Panc1 (cell line): ENCODE data around the gene CLEC2D. TPM values are rescaled to one million over a fixed set of nuclear protein-coding genes. Genes with fewer than 3 reads are reported as not detected.
A peak's percentile ranks its signal among the peaks of the same experiment; 100 is the strongest.

ENCODE experiments used
- ATAC-seq: fragments of 200-7000 bp; cut with Tn5 transposase; 2 replicates; pipeline ENCODE4 v1.9.1; 2020; ENCODE audit warnings: mild to moderate bottlenecking, moderate library complexity
- BruUV-seq: library from RNA; stranded (reverse); fragments of 400-500 nt; replicated peaks from 2 replicates; lab custom pipeline; 2021; lab: Mats Ljungman, UMichigan
- CTCF ChIA-PET: fragments of 300-600 bp; sonication (Branson Sonifier 250); formaldehyde crosslinking; loops from one replicate; lab custom pipeline; 2022; ENCODE audit warnings: antibody characterized with exemption; lab: Charles Lee
- POLR2A ChIA-PET: fragments of 300-600 bp; sonication (Branson Sonifier 250); formaldehyde crosslinking; loops from one replicate; lab custom pipeline; 2022; ENCODE audit warnings: antibody characterized with exemption; lab: Charles Lee
- DNase-seq: peaks from one replicate; pipeline ENCODE4 v3.0.0-alpha.2; 2010; ENCODE audit warnings: low read depth, low spot score
- H3K27ac ChIP-seq: 2 replicates; pipeline ENCODE4 v1.5.1; 2011; ENCODE audit warnings: mild to moderate bottlenecking, low read length, inconsistent platforms
- H3K27me3 ChIP-seq: fragments of 200-500 bp; sonication (Bioruptor generic); 2 replicates; pipeline ENCODE4 v1.6.0; 2014; ENCODE audit warnings: low read length, inconsistent platforms; ENCODE audit not compliant: control insufficient read depth, insufficient read depth
- H3K36me3 ChIP-seq: fragments of 200-500 bp; sonication (Bioruptor generic); 2 replicates; pipeline ENCODE4 v1.5.1; 2014; ENCODE audit warnings: inconsistent platforms, mild to moderate bottlenecking, low read length, moderate library complexity; ENCODE audit not compliant: control insufficient read depth, insufficient read depth
- H3K4me1 ChIP-seq: 2 replicates; pipeline ENCODE4 v1.5.1; 2011; ENCODE audit warnings: inconsistent platforms, mild to moderate bottlenecking, low read length, moderate library complexity; ENCODE audit not compliant: control insufficient read depth, insufficient read depth
- H3K4me3 ChIP-seq, 2 experiments: 2 replicates each; pipeline ENCODE4 v1.5.1; 2011 to 2012; ENCODE audit warnings: low read depth in 2 of 2, low read length in 2 of 2, mild to moderate bottlenecking in 2 of 2, inconsistent platforms in 1 of 2, moderate library complexity in 1 of 2
- H3K9me3 ChIP-seq: fragments of 200-500 bp; sonication (Bioruptor generic); 2 replicates; pipeline ENCODE4 v1.5.1; 2014; ENCODE audit warnings: low read depth, mild to moderate bottlenecking, inconsistent platforms, low read length, moderate library complexity; ENCODE audit not compliant: control insufficient read depth, insufficient read depth
- POLR2AphosphoS5 ChIP-seq: IDR thresholded peaks from 2 replicates; pipeline ENCODE4 v1.6.1; 2012; ENCODE audit warnings: mild to moderate bottlenecking, low read depth, low read length, moderate library complexity
- SIN3A ChIP-seq: IDR thresholded peaks from 2 replicates; pipeline ENCODE4 v1.6.1; 2012; ENCODE audit warnings: low read depth, mild to moderate bottlenecking, low read length, moderate library complexity, borderline replicate concordance; ENCODE audit not compliant: insufficient read depth
- TCF7L2 ChIP-seq: IDR thresholded peaks from 2 replicates; pipeline ENCODE4 v1.6.1; 2011; ENCODE audit warnings: mild to moderate bottlenecking, low read depth, low read length, inconsistent platforms
- in situ Hi-C: cut with HindIII; loops from 2 replicates; pipeline ENCODE4 v1.10.0; 2016; ENCODE audit warnings: low sequenced_read_pairs, low pct_unique_long_range_greater_than_20kb
- intact Hi-C: fragments of 100-400 bp; cut with micrococcal nuclease; formaldehyde crosslinking; loops from one replicate; pipeline ENCODE4 v1.10.0; 2022; ENCODE audit not compliant: unreplicated experiment
- total RNA-seq: library from RNA; stranded (reverse); gene quantifications from one replicate; pipeline ENCODE4 v1.2.1, GENCODE V29; 2021; ENCODE audit not compliant: unreplicated experiment
- TF ChIP-seq, protein P1 (sequence below): fragments of 450-650 bp; IDR thresholded peaks from 2 replicates; pipeline ENCODE4 v1.5.1; 2017; ENCODE audit warnings: mild to moderate bottlenecking
- TF ChIP-seq, protein P2 (sequence below), 2 experiments: IDR thresholded peaks; 2 replicates each; pipeline ENCODE4 v1.6.1; 2011 to 2012; ENCODE audit warnings: low read depth in 2 of 2, control low read depth in 1 of 2, low read length in 1 of 2, mild to moderate bottlenecking in 1 of 2, moderate library complexity in 1 of 2; ENCODE audit not compliant: insufficient read depth in 1 of 2

Gene CLEC2D
- total RNA-seq, 1 experiment from 2014 or later, result 2.3 TPM

DNA sequence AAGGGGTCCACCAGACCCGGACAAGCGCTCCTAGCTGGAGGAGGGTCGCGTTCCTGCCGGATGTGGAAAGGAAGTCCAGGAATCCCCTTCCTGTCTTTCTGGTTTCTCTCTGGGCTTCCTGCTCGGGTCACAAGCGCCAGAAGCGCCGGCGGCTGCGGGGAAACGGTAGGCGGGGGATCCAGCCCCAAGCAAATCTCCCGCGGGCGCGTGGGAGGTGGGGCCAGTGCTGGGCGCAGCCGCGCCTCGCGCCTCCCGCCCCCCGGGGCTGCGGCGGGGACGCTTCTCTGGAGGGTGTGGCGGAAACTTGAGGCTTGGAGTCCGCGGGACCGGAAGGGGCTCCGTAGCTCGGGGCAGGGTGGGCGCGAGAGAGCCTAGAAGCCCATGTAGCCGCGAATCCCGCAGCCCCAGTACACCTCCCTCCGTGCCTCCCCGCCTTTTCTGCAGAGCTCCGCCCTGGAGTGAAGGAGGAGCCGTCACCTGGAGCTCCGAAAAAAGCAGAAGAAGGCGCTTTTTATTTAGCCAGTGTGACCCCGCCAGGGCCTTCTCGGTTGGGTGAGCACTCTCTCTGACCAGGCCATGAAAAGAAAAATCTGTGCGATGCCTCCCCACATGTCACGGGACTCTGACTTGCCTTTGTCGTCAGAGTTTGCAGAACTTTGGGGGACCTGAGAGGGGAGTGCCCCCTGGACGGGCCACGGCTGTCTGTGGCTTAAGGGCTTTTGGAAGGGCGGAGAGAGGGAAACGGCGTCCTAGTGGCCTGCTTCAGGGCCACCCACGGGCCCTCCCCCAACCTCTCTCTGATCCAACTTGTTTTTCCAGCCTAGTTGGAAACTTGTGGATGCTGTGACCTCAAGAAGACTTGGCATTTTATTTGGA, 21.4 kb upstream of the CLEC2D start:
- no peak for DNase-seq

DNA sequence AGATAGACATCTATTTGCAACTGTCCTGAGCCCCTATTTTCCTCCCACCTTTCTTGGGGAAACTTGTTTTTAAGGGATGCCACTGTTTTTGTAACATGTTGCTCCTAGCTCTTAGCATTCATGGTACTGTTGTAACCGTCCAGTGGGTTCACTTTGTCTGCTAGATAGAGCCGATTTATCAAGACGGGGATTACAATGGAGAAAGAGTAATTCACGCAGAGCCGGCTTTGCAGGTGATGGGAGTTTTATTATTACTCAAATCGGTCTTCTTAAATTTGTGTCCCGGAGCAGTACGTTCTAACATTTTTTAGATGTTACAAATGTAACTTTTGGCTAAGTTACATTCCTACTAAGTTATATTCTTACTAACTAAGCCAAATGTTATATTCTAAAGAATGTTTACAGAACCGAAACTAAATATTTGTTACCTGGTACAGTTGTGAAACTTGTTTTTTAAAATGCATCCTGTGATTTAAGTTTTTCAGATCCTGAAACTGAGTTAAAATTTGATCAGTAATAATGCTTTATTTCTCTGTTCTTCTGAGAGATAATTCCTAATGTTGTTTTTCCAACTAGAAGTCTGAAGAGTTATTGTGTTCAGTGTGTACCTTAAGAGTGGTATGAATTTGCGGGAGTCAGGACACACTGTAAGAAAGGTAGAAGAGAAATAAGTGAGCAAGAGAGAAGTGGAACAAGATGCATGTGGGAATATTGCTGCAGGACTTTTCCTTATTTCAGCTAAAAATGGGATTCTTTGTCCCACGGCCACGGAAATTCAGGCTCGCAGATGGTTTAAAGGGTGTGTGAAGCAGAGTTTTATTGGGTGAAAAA, 20.6 kb upstream of the CLEC2D start:
- no peak for DNase-seq
- in situ Hi-C loops (no loop called here), intact Hi-C loops (no loop called here)
- 0 out of 2 replicates have a peak, but pooled peaks cover 2% of the 10 kb centered on the region for H3K36me3 ChIP-seq
- ATAC-seq, result no peak
- no peaks in the 10 kb centered on the region for H3K27me3 ChIP-seq
- H3K4me3 ChIP-seq, result peak overlapping the region; percentile 74 to 77
- TF ChIP-seq TCF7L2, result no peak
- no peak for TF ChIP-seq POLR2AphosphoS5
- TF ChIP-seq, protein P1, sequence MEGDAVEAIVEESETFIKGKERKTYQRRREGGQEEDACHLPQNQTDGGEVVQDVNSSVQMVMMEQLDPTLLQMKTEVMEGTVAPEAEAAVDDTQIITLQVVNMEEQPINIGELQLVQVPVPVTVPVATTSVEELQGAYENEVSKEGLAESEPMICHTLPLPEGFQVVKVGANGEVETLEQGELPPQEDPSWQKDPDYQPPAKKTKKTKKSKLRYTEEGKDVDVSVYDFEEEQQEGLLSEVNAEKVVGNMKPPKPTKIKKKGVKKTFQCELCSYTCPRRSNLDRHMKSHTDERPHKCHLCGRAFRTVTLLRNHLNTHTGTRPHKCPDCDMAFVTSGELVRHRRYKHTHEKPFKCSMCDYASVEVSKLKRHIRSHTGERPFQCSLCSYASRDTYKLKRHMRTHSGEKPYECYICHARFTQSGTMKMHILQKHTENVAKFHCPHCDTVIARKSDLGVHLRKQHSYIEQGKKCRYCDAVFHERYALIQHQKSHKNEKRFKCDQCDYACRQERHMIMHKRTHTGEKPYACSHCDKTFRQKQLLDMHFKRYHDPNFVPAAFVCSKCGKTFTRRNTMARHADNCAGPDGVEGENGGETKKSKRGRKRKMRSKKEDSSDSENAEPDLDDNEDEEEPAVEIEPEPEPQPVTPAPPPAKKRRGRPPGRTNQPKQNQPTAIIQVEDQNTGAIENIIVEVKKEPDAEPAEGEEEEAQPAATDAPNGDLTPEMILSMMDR, result no peak
- TF ChIP-seq, protein P2, sequence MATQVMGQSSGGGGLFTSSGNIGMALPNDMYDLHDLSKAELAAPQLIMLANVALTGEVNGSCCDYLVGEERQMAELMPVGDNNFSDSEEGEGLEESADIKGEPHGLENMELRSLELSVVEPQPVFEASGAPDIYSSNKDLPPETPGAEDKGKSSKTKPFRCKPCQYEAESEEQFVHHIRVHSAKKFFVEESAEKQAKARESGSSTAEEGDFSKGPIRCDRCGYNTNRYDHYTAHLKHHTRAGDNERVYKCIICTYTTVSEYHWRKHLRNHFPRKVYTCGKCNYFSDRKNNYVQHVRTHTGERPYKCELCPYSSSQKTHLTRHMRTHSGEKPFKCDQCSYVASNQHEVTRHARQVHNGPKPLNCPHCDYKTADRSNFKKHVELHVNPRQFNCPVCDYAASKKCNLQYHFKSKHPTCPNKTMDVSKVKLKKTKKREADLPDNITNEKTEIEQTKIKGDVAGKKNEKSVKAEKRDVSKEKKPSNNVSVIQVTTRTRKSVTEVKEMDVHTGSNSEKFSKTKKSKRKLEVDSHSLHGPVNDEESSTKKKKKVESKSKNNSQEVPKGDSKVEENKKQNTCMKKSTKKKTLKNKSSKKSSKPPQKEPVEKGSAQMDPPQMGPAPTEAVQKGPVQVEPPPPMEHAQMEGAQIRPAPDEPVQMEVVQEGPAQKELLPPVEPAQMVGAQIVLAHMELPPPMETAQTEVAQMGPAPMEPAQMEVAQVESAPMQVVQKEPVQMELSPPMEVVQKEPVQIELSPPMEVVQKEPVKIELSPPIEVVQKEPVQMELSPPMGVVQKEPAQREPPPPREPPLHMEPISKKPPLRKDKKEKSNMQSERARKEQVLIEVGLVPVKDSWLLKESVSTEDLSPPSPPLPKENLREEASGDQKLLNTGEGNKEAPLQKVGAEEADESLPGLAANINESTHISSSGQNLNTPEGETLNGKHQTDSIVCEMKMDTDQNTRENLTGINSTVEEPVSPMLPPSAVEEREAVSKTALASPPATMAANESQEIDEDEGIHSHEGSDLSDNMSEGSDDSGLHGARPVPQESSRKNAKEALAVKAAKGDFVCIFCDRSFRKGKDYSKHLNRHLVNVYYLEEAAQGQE (IDR thresholded peaks at IDR 0.05; ENCODE audit: insufficient read depth in 1 of 2, low read depth in 2 of 2, low read length in 1 of 2), result no peak
- no peak for TF ChIP-seq SIN3A
- no peaks in the 10 kb centered on the region for H3K9me3 ChIP-seq
- H3K27ac ChIP-seq, result peak overlapping the region; percentile 87
- BruUV-seq, result TSS peak; percentile 54
- CTCF ChIA-PET, result no interaction called here
- POLR2A ChIA-PET, result no interaction called here
- peaks cover 7% of the 10 kb centered on the region; the same call in 1 of the 2 replicates for H3K4me1 ChIP-seq

More for the DNA sequence above, 21.4 kb upstream of the CLEC2D start:
- H3K4me1 ChIP-seq, result peaks cover 7% of the 10 kb centered on the region; the same call in 1 of the 2 replicates
- TF ChIP-seq SIN3A (no peak), POLR2AphosphoS5 (0 out of 2 replicates have a peak, but pooled peaks have one; percentile 25)
- no TSS peak for BruUV-seq
- peak overlapping the region; percentile 74 to 77 for H3K4me3 ChIP-seq
- no peaks in the 10 kb centered on the region for H3K9me3 ChIP-seq
- intact Hi-C loops (no loop called here), in situ Hi-C loops (no loop called here)
- peak; percentile 93 for ATAC-seq
- H3K36me3 ChIP-seq, result no peaks in the 10 kb centered on the region
- H3K27me3 ChIP-seq, result no peaks in the 10 kb centered on the region
- CTCF ChIA-PET, result no interaction called here
- POLR2A ChIA-PET, result no interaction called here
- peak overlapping the region; percentile 87 for H3K27ac ChIP-seq
